GM21423 (cell line): ENCODE measurements around the gene GNB5.

Experiments used
- ATAC-seq: cut with Tn5 transposase; IDR thresholded peaks from one replicate; pipeline ENCODE4 v1.9.1; 2021; ENCODE audit warnings: mild to moderate bottlenecking, moderate library complexity; ENCODE audit not compliant: unreplicated experiment

The GNB5 gene

DNA sequence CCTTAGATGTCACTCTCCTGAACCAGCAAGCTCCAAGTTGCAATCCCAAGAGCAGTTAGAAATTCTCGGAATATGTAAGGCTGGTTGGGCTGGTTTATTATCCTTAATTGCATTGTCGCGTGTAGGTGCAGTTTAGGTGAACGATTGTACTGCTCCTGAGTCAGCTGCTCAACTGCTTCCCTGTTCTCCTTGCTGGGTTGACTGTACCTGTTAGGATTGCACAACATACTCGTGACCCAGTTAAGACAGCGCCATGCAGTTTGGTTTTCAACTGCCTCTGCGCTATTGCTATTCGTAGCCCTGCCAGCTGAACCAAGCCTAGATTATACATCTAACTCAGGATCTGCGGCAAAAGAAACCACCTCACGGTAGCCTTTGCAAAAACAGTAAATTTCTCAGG, 119.6 kb downstream of the GNB5 start:
- no peak for ATAC-seq

GRCh38 chr15:52069559-52069958, 121.6 kb downstream of the GNB5 start:
- ATAC-seq, result no peak

DNA sequence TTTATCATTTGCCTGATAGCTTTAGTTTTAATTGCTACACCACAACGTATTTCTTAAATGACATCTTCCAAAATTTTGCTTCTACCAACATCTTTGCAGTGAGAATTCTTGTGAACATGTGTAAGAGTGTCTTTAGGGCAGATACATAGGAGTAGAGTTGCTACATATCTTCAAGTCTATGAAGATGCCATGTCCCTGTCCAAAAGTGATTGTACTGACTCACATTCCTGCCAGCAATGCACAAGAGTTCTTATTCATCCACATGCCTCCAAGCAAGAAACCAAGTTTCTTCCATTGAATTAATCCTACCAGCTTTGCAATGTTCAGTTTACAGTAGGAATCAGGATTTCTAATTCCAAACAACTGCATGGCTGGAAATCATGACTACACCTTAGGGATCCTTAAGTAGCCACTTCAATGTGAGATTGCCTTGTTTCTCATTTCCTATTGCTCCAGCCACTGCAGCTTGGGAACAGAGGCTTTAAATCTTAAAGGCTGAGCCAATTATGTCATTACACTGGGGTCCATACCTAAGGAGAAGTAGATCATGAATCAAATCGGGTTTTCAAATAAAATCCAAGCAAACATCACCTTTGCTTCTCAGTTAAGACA, 123.1 kb downstream of the GNB5 start:
- no peak for ATAC-seq

DNA sequence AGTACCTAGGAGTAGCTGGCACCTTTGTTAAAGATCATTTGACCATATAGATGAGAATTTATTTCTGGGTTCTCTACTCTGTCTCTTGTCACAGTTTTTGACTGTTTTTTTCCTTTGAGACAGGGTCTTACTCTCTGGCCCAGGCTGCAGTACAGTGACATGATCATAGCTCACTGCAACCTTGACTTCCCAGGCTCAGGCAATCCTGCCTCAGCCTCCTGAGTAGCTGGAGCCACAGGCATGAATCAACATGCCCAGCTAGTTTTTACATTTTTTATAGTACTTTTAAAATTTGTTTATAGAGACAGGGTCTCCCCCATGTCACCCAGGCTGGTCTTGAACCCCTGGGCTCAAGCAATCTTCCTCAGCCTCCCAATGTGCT, 123.7 kb downstream of the GNB5 start:
- ATAC-seq, result no peak

- ATAC-seq, result no peak
Measured at GRCh38 chr15:52066842-52067544, 124.2 kb downstream of the GNB5 start.
